NCI-H82 (cell line): ENCODE data around the gene CNTN5.

Experiments
- DNase-seq: peaks from one replicate; lab custom pipeline; 2025; lab: John Stamatoyannopoulos, UW

CNTN5 gene

GRCh38 chr11:99170591-99170990 lies 149.8 kb downstream of the CNTN5 start:
- peak; percentile 79 for DNase-seq

- DNase-seq = no peak
Measured at GRCh38 chr11:99171330-99171729, 150.6 kb downstream of the CNTN5 start.

- no peak for DNase-seq
Measured at GRCh38 chr11:99176430-99176829, 155.7 kb downstream of the CNTN5 start.

- no peak for DNase-seq
Measured at GRCh38 chr11:99177446-99177845, 156.7 kb downstream of the CNTN5 start.

- DNase-seq = no peak
Measured at GRCh38 chr11:99184146-99184545, 163.4 kb downstream of the CNTN5 start.

DNA sequence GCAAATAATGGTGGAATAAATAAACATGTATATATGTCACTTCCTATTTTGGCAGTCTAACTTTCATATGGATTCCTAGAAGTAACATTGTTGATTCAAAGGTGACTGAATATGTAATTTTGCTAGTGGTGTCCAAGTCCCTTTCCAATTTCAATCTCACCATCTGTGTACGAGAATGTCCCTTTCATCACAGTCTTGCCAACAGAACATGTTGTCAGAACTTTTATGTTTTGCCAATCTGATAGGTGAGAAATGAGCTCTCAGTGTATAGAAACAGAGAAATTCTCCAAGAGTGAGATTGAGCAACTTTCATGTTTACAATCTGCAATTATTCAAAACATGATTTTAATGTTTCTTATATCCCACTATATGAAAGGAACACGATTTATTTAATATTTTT lies 167.5 kb downstream of the CNTN5 start:
- no peak for DNase-seq

GRCh38 chr11:99192716-99193115 lies 172.0 kb downstream of the CNTN5 start:
- DNase-seq = no peak

DNA sequence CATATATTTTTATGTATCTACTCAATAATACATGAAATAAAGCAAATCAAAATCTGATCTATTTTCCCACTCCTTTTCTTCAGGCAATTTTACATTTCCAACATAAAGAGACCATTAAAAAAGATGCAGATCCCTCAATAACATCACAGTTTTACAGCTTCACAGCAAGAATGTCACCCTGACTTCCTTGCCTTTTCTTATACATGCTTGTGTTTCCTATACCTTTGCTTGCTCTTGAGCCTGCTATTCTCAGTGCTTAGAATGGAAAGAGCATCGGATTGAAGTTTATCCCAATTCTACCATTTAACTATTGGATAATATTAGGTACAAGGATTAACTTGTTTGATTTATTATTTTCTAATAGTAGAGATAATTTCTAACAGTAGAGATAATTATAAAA lies 176.7 kb downstream of the CNTN5 start:
- no peak for DNase-seq

GRCh38 chr11:99198215-99198614 lies 177.5 kb downstream of the CNTN5 start:
- no peak for DNase-seq

DNA sequence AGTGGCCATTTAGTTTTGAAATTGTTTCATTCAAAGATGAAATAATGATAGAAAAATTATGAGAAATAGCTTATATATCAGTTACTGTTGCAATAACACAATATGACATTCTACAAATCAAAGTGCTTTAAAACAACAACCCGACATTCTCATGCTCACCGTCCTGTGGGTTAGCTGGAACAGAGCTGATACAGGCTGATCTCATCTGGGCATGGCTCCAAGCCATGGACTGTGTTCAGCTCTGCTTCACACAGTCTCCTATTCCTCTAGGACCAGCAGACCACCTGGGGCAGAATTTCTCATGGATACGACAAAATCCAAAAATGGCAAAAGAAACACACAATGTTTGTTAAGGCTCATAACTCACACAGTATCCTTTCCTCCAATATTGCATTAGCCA lies 178.6 kb downstream of the CNTN5 start:
- no peak for DNase-seq

DNA sequence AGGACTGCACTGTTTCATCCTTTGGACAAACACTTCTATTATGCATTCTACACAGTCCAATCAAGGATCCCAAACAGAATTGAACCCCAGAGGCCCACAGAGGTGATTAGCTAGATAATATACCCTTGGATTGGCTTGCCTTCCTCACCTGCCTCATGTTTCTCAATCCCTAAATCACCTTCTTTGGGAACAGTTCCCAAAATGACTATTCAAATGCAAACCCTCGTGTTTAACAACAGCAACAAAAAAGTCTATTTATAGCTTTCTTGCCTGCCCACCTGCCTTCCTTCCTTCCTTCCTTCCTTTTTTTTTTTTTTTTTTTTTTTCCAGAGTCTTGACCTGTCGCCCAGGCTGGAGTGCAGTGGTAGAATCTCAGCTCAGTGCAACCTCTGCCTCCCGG lies 180.0 kb downstream of the CNTN5 start:
- no peak for DNase-seq

DNA sequence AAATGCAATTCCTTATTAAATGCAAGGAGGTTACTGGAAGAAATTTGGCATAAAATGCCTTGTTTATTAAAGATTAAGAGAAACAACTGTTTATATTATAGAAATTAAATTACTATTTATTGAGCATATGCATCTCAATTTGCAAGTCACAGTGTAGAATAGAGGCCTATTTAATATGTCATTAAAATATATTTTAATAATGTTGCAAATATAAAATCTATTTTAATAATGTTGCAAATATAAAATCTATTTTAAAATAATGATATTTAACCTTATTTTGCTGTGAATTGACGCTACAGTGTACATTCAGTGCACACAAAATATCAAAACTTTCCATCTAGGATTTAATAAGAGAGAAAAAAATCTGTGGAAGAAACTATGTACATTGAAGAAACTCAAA lies 188.1 kb downstream of the CNTN5 start:
- no peak for DNase-seq

- DNase-seq = no peak
Measured at GRCh38 chr11:99229544-99229943, 208.8 kb downstream of the CNTN5 start.

DNA sequence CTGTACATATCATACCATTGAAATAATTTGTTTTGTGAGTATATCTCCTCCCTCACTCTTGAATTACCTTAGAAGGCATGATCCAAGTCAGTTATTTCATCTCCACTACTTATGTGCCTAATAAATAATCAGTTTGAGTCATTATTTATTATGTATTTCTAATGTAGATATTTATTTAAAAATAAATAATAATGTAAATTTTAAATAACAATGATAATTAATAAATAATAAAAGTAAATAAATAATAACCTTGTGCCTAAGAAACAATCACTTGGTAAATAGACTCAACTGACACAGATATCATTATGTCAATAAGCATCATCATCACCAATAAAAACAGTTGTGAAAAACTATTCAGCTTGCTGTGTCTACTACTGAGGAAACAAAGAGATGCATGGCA lies 213.8 kb downstream of the CNTN5 start:
- no peak for DNase-seq

DNA sequence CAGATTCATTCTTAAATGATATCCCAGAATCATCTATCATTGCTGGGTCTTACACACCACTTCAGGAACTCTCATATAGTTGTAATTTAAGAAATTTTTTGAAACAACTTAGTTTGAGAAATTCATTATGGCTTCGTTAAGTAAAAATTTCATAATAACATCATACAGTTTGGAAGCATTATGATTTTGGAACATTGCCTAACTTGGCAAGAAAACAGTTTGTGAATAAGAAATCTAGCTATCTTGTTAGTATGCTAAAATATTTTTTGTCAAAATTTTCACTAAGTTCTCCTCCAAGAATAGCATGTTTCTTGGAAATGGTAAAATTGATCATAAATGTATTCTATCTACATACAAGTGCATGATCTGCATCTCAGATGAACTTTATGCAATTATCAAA lies 217.7 kb downstream of the CNTN5 start:
- no peak for DNase-seq

DNA sequence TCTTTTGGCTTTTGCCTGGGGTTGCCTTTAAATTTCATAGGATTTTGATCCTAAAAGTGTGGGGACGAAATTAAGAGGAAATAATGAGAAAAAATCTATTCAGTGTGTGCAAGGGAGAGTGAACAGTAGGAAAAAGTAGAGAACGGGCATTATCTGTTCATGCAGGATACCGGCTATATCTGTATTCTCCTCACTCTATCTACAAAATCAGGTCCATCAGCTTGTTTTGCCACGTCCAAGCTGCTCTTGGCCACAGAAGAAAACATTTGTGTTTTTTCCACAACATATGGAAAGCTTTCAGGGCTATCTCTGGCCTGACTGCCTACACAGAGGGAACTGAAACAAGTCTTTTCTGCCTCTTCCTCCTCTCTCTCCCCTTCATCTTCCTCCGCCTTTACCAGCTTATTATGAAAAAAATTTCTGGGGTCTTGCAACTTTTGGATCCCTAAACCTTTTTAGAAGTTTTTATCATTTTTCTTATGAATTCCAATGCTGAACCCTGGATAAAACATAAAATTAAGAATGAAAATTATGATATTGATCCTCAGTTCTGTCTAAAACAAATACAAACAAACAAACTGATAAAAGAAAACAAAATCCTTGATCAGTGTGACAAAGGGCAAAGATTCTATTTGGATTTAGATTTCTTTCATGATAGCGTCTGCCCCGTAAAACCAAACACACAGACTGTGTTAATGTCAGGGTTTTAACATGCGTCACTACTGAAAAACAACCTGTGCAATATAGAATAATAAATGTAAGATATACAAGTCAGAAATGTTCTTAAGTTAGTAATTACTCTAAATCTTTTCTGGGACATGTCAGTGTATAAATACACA lies 219.7 kb downstream of the CNTN5 start:
- no peak for DNase-seq

GRCh38 chr11:99241066-99241465 lies 220.3 kb downstream of the CNTN5 start:
- no peak for DNase-seq

GRCh38 chr11:99244613-99245012 lies 223.9 kb downstream of the CNTN5 start:
- no peak for DNase-seq

DNA sequence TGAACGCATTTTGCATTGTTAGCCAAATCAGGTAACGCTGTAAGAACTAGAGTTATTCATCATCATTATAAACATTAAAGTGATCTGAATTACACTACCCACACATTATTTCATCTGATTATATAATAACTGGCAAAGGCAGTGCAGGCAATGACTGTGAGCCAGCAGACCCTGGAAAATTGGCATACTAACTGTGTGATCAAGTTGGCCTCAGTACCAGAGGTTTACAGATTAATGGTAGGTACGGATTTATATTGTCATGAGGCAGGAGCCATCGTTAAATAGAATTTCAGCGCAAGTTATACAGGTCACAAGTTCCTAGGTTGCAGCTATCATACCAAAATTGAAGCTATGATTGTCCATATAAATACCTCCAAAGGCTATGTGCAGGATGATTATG lies 225.4 kb downstream of the CNTN5 start:
- DNase-seq = no peak

DNA sequence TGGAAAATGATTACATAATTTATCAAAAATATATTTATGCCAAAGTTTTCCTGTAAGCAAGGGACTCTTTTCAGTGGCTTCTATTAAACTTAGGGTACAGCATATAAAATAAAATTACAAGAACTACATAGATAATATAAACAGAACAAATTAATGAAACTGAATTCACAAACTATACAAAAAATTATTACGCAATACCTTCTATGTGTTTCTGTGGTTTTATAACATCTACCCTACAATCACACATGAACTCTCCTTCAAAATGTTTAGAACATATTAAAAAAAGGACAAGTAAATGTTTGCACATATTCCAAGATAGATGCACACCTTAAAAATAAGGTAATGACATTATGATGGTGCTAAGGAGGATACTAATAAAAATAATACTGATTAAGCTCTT lies 235.9 kb downstream of the CNTN5 start:
- no peak for DNase-seq

DNA sequence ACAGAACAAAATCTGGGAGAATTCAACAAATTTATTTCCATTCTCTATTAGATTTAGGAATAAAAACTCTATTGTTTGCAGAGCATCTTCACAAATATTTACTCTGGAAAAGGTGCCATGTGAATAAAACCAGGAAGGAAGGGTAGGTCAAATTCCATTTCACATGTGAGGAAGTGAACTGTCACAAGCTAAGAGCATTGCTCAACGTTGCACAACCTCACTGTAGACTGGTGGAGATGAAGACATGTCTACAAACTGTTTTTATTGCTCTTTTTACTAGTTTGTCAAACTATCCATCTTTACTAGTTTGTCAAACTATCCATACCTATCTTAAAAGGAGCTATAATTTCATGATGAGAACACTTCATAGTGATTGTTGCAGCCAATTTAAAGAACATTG lies 236.4 kb downstream of the CNTN5 start:
- no peak for DNase-seq

- DNase-seq = no peak
Measured at GRCh38 chr11:99260696-99261095, 239.9 kb downstream of the CNTN5 start.

- DNase-seq = no peak
Measured at GRCh38 chr11:99268886-99269285, 248.1 kb downstream of the CNTN5 start.

GRCh38 chr11:99271527-99271926 lies 250.8 kb downstream of the CNTN5 start:
- DNase-seq = no peak
